ENCODE data around the gene A3GALT2. TPM values are rescaled to one million over a fixed set of nuclear protein-coding genes. Genes with fewer than 3 reads are reported as not detected.

A3GALT2 gene
- total and polyA plus RNA-seq, 9 of the 15 experiments (the other 6 are each of a cell fraction or from before 2014, with no cell fraction given) = not detected

GRCh38 chr1:33361532-33362235 is 40.8 kb upstream of the A3GALT2 start (continued):
- TF ChIP-seq ETV5 (CRISPR knock-in tag; IDR thresholded peaks at IDR 0.05; ENCODE audit: low read depth) (peak; percentile 78), FOSL1 (tag; conservative IDR thresholded peaks at IDR 0.05) (peak; percentile 54), SNIP1 (IDR thresholded peaks at IDR 0.05; ENCODE audit: low read depth) (no peak), RAD21 (CRISPR knock-in tag; conservative IDR thresholded peaks at IDR 0.05 in 1 of 2, IDR thresholded peaks at IDR 0.05 in 1 of 2) (peak in 1 of 2 experiments; percentile 19; a peak in 1 of 4 replicates), MNT (conservative IDR thresholded peaks at IDR 0.05) (peak in 1 of 2 experiments; percentile 41; a peak in 1 of 4 replicates), SOX6 (IDR thresholded peaks at IDR 0.05) (peak; percentile 73; the same call in 1 of the 2 replicates), SRF (CRISPR knock-in tag; IDR thresholded peaks at IDR 0.05) (peak in 1 of 2 experiments; percentile 56; a peak in 2 of 4 replicates), PCBP2 (IDR thresholded peaks at IDR 0.05; ENCODE audit: low read depth, low read length, poor library complexity, severe bottlenecking) (no peak), ZC3H8 (IDR thresholded peaks at IDR 0.05) (no peak), MEF2D (tag; conservative IDR thresholded peaks at IDR 0.05; ENCODE audit: low read depth) (peak; percentile 50; the same call in 1 of the 2 replicates), HDAC2 (IDR thresholded peaks at IDR 0.05) (peak; percentile 82), SMARCC2 (IDR thresholded peaks at IDR 0.05; ENCODE audit: low read depth) (no peak), ZNF589 (CRISPR knock-in tag; IDR thresholded peaks at IDR 0.05; ENCODE audit: low read depth) (0 out of 2 replicates have a peak, but pooled peaks have one; percentile 12), ATF7 (IDR thresholded peaks at IDR 0.05) (peak; percentile 60)
- TF ChIP-seq, protein P1, sequence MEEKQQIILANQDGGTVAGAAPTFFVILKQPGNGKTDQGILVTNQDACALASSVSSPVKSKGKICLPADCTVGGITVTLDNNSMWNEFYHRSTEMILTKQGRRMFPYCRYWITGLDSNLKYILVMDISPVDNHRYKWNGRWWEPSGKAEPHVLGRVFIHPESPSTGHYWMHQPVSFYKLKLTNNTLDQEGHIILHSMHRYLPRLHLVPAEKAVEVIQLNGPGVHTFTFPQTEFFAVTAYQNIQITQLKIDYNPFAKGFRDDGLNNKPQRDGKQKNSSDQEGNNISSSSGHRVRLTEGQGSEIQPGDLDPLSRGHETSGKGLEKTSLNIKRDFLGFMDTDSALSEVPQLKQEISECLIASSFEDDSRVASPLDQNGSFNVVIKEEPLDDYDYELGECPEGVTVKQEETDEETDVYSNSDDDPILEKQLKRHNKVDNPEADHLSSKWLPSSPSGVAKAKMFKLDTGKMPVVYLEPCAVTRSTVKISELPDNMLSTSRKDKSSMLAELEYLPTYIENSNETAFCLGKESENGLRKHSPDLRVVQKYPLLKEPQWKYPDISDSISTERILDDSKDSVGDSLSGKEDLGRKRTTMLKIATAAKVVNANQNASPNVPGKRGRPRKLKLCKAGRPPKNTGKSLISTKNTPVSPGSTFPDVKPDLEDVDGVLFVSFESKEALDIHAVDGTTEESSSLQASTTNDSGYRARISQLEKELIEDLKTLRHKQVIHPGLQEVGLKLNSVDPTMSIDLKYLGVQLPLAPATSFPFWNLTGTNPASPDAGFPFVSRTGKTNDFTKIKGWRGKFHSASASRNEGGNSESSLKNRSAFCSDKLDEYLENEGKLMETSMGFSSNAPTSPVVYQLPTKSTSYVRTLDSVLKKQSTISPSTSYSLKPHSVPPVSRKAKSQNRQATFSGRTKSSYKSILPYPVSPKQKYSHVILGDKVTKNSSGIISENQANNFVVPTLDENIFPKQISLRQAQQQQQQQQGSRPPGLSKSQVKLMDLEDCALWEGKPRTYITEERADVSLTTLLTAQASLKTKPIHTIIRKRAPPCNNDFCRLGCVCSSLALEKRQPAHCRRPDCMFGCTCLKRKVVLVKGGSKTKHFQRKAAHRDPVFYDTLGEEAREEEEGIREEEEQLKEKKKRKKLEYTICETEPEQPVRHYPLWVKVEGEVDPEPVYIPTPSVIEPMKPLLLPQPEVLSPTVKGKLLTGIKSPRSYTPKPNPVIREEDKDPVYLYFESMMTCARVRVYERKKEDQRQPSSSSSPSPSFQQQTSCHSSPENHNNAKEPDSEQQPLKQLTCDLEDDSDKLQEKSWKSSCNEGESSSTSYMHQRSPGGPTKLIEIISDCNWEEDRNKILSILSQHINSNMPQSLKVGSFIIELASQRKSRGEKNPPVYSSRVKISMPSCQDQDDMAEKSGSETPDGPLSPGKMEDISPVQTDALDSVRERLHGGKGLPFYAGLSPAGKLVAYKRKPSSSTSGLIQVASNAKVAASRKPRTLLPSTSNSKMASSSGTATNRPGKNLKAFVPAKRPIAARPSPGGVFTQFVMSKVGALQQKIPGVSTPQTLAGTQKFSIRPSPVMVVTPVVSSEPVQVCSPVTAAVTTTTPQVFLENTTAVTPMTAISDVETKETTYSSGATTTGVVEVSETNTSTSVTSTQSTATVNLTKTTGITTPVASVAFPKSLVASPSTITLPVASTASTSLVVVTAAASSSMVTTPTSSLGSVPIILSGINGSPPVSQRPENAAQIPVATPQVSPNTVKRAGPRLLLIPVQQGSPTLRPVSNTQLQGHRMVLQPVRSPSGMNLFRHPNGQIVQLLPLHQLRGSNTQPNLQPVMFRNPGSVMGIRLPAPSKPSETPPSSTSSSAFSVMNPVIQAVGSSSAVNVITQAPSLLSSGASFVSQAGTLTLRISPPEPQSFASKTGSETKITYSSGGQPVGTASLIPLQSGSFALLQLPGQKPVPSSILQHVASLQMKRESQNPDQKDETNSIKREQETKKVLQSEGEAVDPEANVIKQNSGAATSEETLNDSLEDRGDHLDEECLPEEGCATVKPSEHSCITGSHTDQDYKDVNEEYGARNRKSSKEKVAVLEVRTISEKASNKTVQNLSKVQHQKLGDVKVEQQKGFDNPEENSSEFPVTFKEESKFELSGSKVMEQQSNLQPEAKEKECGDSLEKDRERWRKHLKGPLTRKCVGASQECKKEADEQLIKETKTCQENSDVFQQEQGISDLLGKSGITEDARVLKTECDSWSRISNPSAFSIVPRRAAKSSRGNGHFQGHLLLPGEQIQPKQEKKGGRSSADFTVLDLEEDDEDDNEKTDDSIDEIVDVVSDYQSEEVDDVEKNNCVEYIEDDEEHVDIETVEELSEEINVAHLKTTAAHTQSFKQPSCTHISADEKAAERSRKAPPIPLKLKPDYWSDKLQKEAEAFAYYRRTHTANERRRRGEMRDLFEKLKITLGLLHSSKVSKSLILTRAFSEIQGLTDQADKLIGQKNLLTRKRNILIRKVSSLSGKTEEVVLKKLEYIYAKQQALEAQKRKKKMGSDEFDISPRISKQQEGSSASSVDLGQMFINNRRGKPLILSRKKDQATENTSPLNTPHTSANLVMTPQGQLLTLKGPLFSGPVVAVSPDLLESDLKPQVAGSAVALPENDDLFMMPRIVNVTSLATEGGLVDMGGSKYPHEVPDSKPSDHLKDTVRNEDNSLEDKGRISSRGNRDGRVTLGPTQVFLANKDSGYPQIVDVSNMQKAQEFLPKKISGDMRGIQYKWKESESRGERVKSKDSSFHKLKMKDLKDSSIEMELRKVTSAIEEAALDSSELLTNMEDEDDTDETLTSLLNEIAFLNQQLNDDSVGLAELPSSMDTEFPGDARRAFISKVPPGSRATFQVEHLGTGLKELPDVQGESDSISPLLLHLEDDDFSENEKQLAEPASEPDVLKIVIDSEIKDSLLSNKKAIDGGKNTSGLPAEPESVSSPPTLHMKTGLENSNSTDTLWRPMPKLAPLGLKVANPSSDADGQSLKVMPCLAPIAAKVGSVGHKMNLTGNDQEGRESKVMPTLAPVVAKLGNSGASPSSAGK (IDR thresholded peaks at IDR 0.05) = peak; percentile 72
